H1 (cell line): ENCODE data around the gene RRBP1. TPM values are rescaled to one million over a fixed set of nuclear protein-coding genes. Genes with fewer than 3 reads are reported as not detected.

Experiments used
- CREB1 ChIP-seq: IDR thresholded peaks from 2 replicates; pipeline ENCODE4 v1.6.1; 2012; ENCODE audit warnings: inconsistent platforms
- EP300 ChIP-seq, 2 experiments: IDR thresholded peaks; 1 replicate in 1 of 2; 2 replicates in 1 of 2; pipeline ENCODE4 v1.6.1; 2011 to 2012; ENCODE audit warnings: low read depth in 2 of 2, low read length in 2 of 2, mild to moderate bottlenecking in 2 of 2, borderline replicate concordance in 1 of 2, inconsistent platforms in 1 of 2, moderate library complexity in 1 of 2
- POLR2AphosphoS5 ChIP-seq: IDR thresholded peaks from 2 replicates; pipeline ENCODE4 v1.6.1; 2011; ENCODE audit warnings: low read depth, low read length
- RAD21 ChIP-seq, 2 experiments: IDR thresholded peaks in 1 of 2; conservative IDR thresholded peaks in 1 of 2; 2 replicates each; pipeline ENCODE4 v1.6.1; 2011; ENCODE audit warnings: low read depth in 2 of 2, low read length in 2 of 2, improper control_type of control experiment in 1 of 2, inconsistent platforms in 1 of 2, mild to moderate bottlenecking in 1 of 2, moderate library complexity in 1 of 2
- TBP ChIP-seq: IDR thresholded peaks from 2 replicates; pipeline ENCODE4 v1.6.1; 2011; ENCODE audit warnings: low read depth, low read length, improper control_type of control experiment
- polyA plus RNA-seq, 7 experiments: library from polyadenylated mRNA; depleted of rRNA in 3 of 7; stranded (reverse) in 5 of 7; unstranded in 2 of 7; fragments of >200 nt in 5 of 7; fragments of 200-250 nt in 2 of 7; gene quantifications; 1 replicate in 5 of 7; 2 replicates in 1 of 7; 4 replicates in 1 of 7; pipeline versions ENCODE4 v1.2.1 to v1.2.3, GENCODE V29; 2011 to 2013; ENCODE audit warnings: missing spikeins in 2 of 7, mixed read lengths in 2 of 7
- total RNA-seq: library from RNA; stranded (reverse); fragmentation: NEBNext Ultra II Directional; extraction: Animal tissue kit (Norgen Biotek cat#: 25700); gene quantifications from 2 replicates; pipeline ENCODE4 v1.2.1, GENCODE V29; 2021

Gene RRBP1
- total and polyA plus RNA-seq, 2 of the 8 experiments (the other 6 are each of a cell fraction or from before 2014, with no cell fraction given) = 15.9 to 157 TPM

DNA sequence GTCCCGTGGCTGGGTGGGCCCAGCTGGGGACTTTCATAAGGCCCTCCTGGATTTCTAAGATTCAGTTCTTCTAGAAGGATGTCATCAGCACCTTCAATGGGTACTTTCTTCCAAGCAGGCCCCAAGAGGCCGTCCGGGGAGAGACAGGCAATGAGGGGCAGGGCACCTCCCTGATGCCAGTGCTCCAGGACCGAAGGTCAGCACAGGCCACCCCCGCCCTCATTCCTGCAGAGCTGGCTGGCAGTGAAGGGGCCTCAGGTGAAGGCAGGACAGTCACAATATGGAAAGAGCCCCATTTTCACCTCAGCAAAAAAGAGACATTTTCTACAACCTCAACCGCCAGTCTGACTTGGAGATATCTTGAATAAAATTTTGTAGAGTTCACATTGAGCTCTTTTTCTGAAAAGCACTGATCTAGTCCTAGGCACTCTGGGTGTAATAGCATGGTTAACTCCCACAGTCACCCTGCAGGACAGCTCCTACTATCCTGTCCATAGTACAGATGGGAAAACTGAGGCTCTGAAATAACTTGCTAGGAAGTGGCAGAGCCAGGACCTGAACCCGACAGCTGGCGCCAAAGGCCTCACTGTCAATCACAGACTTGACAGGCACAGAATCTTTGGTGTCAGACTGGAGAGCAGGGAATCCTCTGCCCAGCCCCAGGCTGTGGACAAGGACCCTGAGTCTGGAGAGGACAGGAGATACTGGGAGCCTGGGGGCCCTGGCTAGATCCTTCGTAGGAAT lies 50.3 kb downstream of the RRBP1 start (continued):
- TF ChIP-seq RAD21 (IDR thresholded peaks at IDR 0.05 in 1 of 2, conservative IDR thresholded peaks at IDR 0.05 in 1 of 2; ENCODE audit: low read depth in 2 of 2, low read length in 2 of 2) (no peak), TBP (no peak), POLR2AphosphoS5 (no peak), EP300 (IDR thresholded peaks at IDR 0.05; ENCODE audit: borderline replicate concordance in 1 of 2, low read depth in 2 of 2, low read length in 2 of 2) (no peak), CREB1 (no peak)
